GM23338 (cell line): ENCODE data around the gene NEK10. TPM values are rescaled to one million over a fixed set of nuclear protein-coding genes. Genes with fewer than 3 reads are reported as not detected.

Experiments
- ATAC-seq: fragments of 200-7000 bp; cut with Tn5 transposase; 3 replicates; pipeline ENCODE4 v1.9.1; 2020
- DNase-seq: peaks from one replicate; pipeline ENCODE4 v3.0.0-alpha.2; 2015; ENCODE audit warnings: low spot score
- H2AFZ ChIP-seq: fragments of 200-600 bp; sonication (generic); 2 replicates; pipeline ENCODE4 v1.8.0; 2016; ENCODE audit warnings: antibody characterized with exemption, mild to moderate bottlenecking, moderate library complexity
- H3F3A ChIP-seq: fragments of 200-600 bp; sonication (generic); replicated peaks from 2 replicates; pipeline ENCODE4 v1.8.0; 2017; ENCODE audit warnings: antibody characterized with exemption, mixed run types, low read depth
- H3K27ac ChIP-seq: fragments of 200-600 bp; sonication (generic); 2 replicates; pipeline ENCODE4 v1.6.1; 2016; ENCODE audit warnings: low read depth
- H3K27me3 ChIP-seq: fragments of 200-600 bp; sonication (generic); 2 replicates; pipeline ENCODE4 v1.8.0; 2016; ENCODE audit warnings: mild to moderate bottlenecking, mixed run types, moderate library complexity; ENCODE audit not compliant: insufficient read depth
- H3K36me3 ChIP-seq: fragments of 200-600 bp; sonication (generic); 2 replicates; pipeline ENCODE4 v1.8.0; 2016; ENCODE audit warnings: mild to moderate bottlenecking; ENCODE audit not compliant: insufficient read depth
- H3K4me1 ChIP-seq: fragments of 200-600 bp; sonication (generic); 2 replicates; pipeline ENCODE4 v1.8.0; 2016; ENCODE audit warnings: mild to moderate bottlenecking, moderate library complexity; ENCODE audit not compliant: insufficient read depth
- H3K4me2 ChIP-seq: fragments of 200-600 bp; sonication (generic); 2 replicates; pipeline ENCODE4 v1.7.1; 2017; ENCODE audit warnings: mixed run types
- H3K4me3 ChIP-seq: fragments of 200-600 bp; sonication (generic); 2 replicates; pipeline ENCODE4 v1.6.1; 2016; ENCODE audit warnings: mixed run types
- H3K79me2 ChIP-seq: fragments of 200-600 bp; sonication (generic); replicated peaks from 2 replicates; pipeline ENCODE4 v1.8.0; 2017; ENCODE audit warnings: mild to moderate bottlenecking; ENCODE audit not compliant: insufficient read depth
- H3K9me2 ChIP-seq: fragments of 200-600 bp; sonication (generic); 2 replicates; pipeline ENCODE4 v1.8.0; 2017; ENCODE audit not compliant: insufficient read depth
- H4K20me1 ChIP-seq: fragments of 200-600 bp; sonication (generic); replicated peaks from 2 replicates; pipeline ENCODE4 v1.8.0; 2017; ENCODE audit warnings: mild to moderate bottlenecking; ENCODE audit not compliant: insufficient read depth
- H3K27ac Mint-ChIP-seq: 2 replicates; pipeline ENCODE4 v1.8.0; 2020; ENCODE audit warnings: inconsistent platforms, mild to moderate bottlenecking, moderate library complexity, mixed read lengths
- H3K27me3 Mint-ChIP-seq: 3 replicates; pipeline ENCODE4 v1.8.0; 2022; ENCODE audit warnings: low read depth, mild to moderate bottlenecking, moderate library complexity, mixed read lengths, inconsistent platforms; ENCODE audit not compliant: insufficient read depth, poor library complexity
- H3K36me3 Mint-ChIP-seq: 3 replicates; pipeline ENCODE4 v1.8.0; 2021; ENCODE audit warnings: low read depth, mild to moderate bottlenecking, inconsistent platforms, moderate library complexity, mixed read lengths
- H3K4me1 Mint-ChIP-seq: 3 replicates; pipeline ENCODE4 v1.8.0; 2020; ENCODE audit warnings: mild to moderate bottlenecking, inconsistent platforms, mixed read lengths
- H3K4me3 Mint-ChIP-seq: 3 replicates; pipeline ENCODE4 v1.8.0; 2021; ENCODE audit warnings: moderate library complexity, mild to moderate bottlenecking, inconsistent platforms, mixed read lengths
- H3K9me3 Mint-ChIP-seq: 3 replicates; pipeline ENCODE4 v1.8.0; 2020; ENCODE audit warnings: moderate library complexity, mild to moderate bottlenecking, inconsistent platforms, mixed read lengths
- CREB1 ChIP-seq: fragments of 250-450 bp; sonication (Bioruptor Pico); IDR thresholded peaks from 2 replicates; pipeline ENCODE4 v1.5.0; 2020; ENCODE audit warnings: low read depth, mild to moderate bottlenecking, moderate library complexity
- CTCF ChIP-seq, 2 experiments: fragments of 200-600 bp in 1 of 2; sonication (generic) in 1 of 2; conservative IDR thresholded peaks; 2 replicates each; pipeline versions ENCODE4 v1.5.1 to v1.6.1; 2016 to 2017; ENCODE audit warnings: antibody characterized with exemption in 2 of 2, low read depth in 2 of 2, mild to moderate bottlenecking in 2 of 2, moderate library complexity in 1 of 2
- ETS1 ChIP-seq: IDR thresholded peaks from 2 replicates; pipeline ENCODE4 v1.6.1; 2016; ENCODE audit warnings: antibody characterized with exemption
- JUNB ChIP-seq: IDR thresholded peaks from one replicate; pipeline ENCODE4 v1.6.1; 2016; ENCODE audit warnings: antibody characterized with exemption; ENCODE audit not compliant: unreplicated experiment
- NANOG ChIP-seq: IDR thresholded peaks from 2 replicates; pipeline ENCODE4 v1.6.1; 2016; ENCODE audit warnings: antibody characterized with exemption, borderline replicate concordance
- POLR2AphosphoS5 ChIP-seq: IDR thresholded peaks from 2 replicates; pipeline ENCODE4 v1.6.1; 2016; ENCODE audit warnings: antibody characterized with exemption, low read depth
- ZNF114 ChIP-seq: fragments of 250-450 bp; sonication (Bioruptor Pico); IDR thresholded peaks from 2 replicates; pipeline ENCODE4 v1.5.0; 2020; ENCODE audit warnings: mild to moderate bottlenecking, moderate library complexity
- ZNF331 ChIP-seq: fragments of 250-450 bp; sonication (Bioruptor Pico); IDR thresholded peaks from 2 replicates; pipeline ENCODE4 v1.5.0; 2020; ENCODE audit warnings: low read depth, mild to moderate bottlenecking, moderate library complexity
- ZNF462 ChIP-seq: fragments of 250-450 bp; sonication (Bioruptor Pico); IDR thresholded peaks from 2 replicates; pipeline ENCODE4 v1.5.0; 2020; ENCODE audit warnings: mild to moderate bottlenecking, moderate library complexity
- polyA plus RNA-seq: library from polyadenylated mRNA; unstranded; fragments of >200 nt; fragmentation: Nextera tagmentation; extraction: Ambion mirVana; gene quantifications from 2 replicates; pipeline ENCODE4 v1.2.1, GENCODE V29; 2016
- total RNA-seq: library from RNA; depleted of rRNA; stranded (reverse); fragments of >200 nt; shearing (Covaris generic); gene quantifications from 2 replicates; pipeline ENCODE4 v1.2.3, GENCODE V29; 2014
- TF ChIP-seq, protein P1 (sequence below): IDR thresholded peaks from one replicate; pipeline ENCODE4 v1.6.1; 2018; ENCODE audit warnings: antibody characterized with exemption; ENCODE audit not compliant: unreplicated experiment

The NEK10 gene
- total and polyA plus RNA-seq, 2 experiments from 2014 or later = 0.55 to 2.0 TPM

DNA sequence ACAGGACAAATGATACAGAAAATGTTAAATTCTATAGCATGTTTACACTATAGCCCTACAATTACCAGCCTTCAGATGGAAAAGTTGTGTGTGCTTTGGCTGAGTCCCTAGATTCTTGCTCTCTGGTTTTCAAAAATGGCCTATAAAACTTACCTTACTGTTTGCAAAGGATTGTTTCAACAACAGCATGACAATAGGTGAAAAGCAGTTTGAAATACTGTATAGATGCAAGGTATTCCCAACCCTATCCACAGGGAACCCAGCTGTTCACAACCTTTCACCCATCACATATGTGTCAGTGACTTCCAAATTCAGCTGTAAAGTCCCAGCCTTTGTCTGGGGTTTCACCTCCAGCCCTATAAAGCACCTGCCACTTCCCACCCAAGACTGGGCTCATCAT is 97.3 kb downstream of the NEK10 start (continued):
- no peak for TF ChIP-seq CREB1 (CRISPR knock-in tag)
- TF ChIP-seq JUNB = no peak
- no peak for TF ChIP-seq ZNF114 (CRISPR knock-in tag)

DNA sequence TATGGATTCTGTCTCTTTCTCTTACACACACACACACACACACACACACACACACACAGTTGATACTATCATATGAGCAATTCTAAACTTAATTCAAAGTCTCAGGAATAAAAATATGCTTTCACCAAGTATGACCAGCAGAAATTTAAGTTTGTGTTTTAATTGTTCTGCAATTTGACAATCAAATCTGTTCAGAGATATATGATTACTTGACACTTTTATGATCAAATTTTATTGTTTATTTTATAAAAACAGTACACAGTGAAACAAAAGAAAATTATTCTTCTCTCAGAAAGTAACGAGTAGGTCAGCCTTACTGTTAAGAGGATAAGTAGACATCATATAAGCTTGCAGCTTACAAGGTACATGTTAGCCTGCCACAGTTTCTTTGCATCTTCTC is 114.3 kb downstream of the NEK10 start:
- H3K36me3 Mint-ChIP-seq = no peaks in the 10 kb centered on the region
- Histone ChIP-seq H4K20me1 (no peaks in the 10 kb centered on the region), H3K9me2 (no peaks in the 10 kb centered on the region), H2AFZ (no peak overlapping the region), H3F3A (no peaks in the 10 kb centered on the region), H3K27ac (no peak overlapping the region), H3K4me3 (no peak overlapping the region), H3K4me1 (no peaks in the 10 kb centered on the region), H3K36me3 (0 out of 2 replicates have a peak, but pooled peaks cover 2% of the 10 kb centered on the region), H3K79me2 (no peaks in the 10 kb centered on the region), H3K27me3 (no peaks in the 10 kb centered on the region), H3K4me2 (no peak overlapping the region)
- DNase-seq = no peak
- TF ChIP-seq CTCF (conservative IDR thresholded peaks at IDR 0.05; ENCODE audit: low read depth in 2 of 2) (no peak), ETS1 (no peak), ZNF462 (no peak), ZNF331 (no peak), NANOG (no peak), ZNF114 (CRISPR knock-in tag) (no peak), POLR2AphosphoS5 (no peak)
- TF ChIP-seq, protein P1, sequence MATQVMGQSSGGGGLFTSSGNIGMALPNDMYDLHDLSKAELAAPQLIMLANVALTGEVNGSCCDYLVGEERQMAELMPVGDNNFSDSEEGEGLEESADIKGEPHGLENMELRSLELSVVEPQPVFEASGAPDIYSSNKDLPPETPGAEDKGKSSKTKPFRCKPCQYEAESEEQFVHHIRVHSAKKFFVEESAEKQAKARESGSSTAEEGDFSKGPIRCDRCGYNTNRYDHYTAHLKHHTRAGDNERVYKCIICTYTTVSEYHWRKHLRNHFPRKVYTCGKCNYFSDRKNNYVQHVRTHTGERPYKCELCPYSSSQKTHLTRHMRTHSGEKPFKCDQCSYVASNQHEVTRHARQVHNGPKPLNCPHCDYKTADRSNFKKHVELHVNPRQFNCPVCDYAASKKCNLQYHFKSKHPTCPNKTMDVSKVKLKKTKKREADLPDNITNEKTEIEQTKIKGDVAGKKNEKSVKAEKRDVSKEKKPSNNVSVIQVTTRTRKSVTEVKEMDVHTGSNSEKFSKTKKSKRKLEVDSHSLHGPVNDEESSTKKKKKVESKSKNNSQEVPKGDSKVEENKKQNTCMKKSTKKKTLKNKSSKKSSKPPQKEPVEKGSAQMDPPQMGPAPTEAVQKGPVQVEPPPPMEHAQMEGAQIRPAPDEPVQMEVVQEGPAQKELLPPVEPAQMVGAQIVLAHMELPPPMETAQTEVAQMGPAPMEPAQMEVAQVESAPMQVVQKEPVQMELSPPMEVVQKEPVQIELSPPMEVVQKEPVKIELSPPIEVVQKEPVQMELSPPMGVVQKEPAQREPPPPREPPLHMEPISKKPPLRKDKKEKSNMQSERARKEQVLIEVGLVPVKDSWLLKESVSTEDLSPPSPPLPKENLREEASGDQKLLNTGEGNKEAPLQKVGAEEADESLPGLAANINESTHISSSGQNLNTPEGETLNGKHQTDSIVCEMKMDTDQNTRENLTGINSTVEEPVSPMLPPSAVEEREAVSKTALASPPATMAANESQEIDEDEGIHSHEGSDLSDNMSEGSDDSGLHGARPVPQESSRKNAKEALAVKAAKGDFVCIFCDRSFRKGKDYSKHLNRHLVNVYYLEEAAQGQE = no peak
- no peak for ATAC-seq
- no peak overlapping the region for H3K4me3 Mint-ChIP-seq
- no peaks in the 10 kb centered on the region for H3K27me3 Mint-ChIP-seq
- no peaks in the 10 kb centered on the region for H3K4me1 Mint-ChIP-seq
- no peak overlapping the region for H3K27ac Mint-ChIP-seq
- H3K9me3 Mint-ChIP-seq = peaks cover 12% of the 10 kb centered on the region; the same call in 2 of the 3 replicates
